MM.1S (cell line): ENCODE measurements around the gene GNG11.

Experiments
- DNase-seq: peaks from one replicate; pipeline ENCODE4 v3.0.0-alpha.2; 2015
- H2AFZ ChIP-seq: fragments of 300-600 bp; sonication (generic); 2 replicates; pipeline ENCODE4 v1.6.0; 2016; ENCODE audit warnings: antibody characterized with exemption, low read length
- H3F3A ChIP-seq: fragments of 300-600 bp; sonication (generic); 2 replicates; pipeline ENCODE4 v1.6.1; 2016; ENCODE audit warnings: mild to moderate bottlenecking, antibody characterized with exemption, low read length, moderate library complexity, mixed read lengths; ENCODE audit not compliant: insufficient read depth
- H3K27ac ChIP-seq: fragments of 300-600 bp; sonication (generic); 2 replicates; pipeline ENCODE4 v1.5.1; 2016; ENCODE audit warnings: mild to moderate bottlenecking, low read length
- H3K27me3 ChIP-seq: fragments of 300-600 bp; sonication (generic); replicated peaks from 2 replicates; pipeline ENCODE4 v1.6.0; 2016; ENCODE audit warnings: low read length; ENCODE audit not compliant: insufficient read depth
- H3K36me3 ChIP-seq: fragments of 300-600 bp; sonication (generic); replicated peaks from 2 replicates; pipeline ENCODE4 v1.6.1; 2016; ENCODE audit warnings: mild to moderate bottlenecking, low read length, mixed read lengths; ENCODE audit not compliant: insufficient read depth
- H3K4me1 ChIP-seq: fragments of 300-600 bp; sonication (generic); 2 replicates; pipeline ENCODE4 v1.6.1; 2016; ENCODE audit warnings: low read length, mixed read lengths
- H3K4me2 ChIP-seq: fragments of 300-600 bp; sonication (generic); 2 replicates; pipeline ENCODE4 v1.6.0; 2016; ENCODE audit warnings: low read depth, low read length
- H3K4me3 ChIP-seq: fragments of 300-600 bp; sonication (generic); 2 replicates; pipeline ENCODE4 v1.5.1; 2016; ENCODE audit warnings: low read length, mixed read lengths
- H3K79me2 ChIP-seq: fragments of 300-600 bp; sonication (generic); 2 replicates; pipeline ENCODE4 v1.6.1; 2016; ENCODE audit warnings: mixed run types, low read length, mixed read lengths
- H3K9ac ChIP-seq: fragments of 300-600 bp; sonication (generic); 2 replicates; pipeline ENCODE4 v1.6.1; 2016; ENCODE audit warnings: low read length, mixed read lengths
- H3K9me2 ChIP-seq: fragments of 300-600 bp; sonication (generic); replicated peaks from 2 replicates; pipeline ENCODE4 v1.6.1; 2016; ENCODE audit warnings: mild to moderate bottlenecking, low read length, mixed read lengths; ENCODE audit not compliant: insufficient read depth
- H3K9me3 ChIP-seq: fragments of 300-600 bp; sonication (generic); replicated peaks from 2 replicates; pipeline ENCODE4 v1.6.1; 2016; ENCODE audit warnings: mild to moderate bottlenecking, low read length, mixed read lengths; ENCODE audit not compliant: insufficient read depth
- H4K20me1 ChIP-seq: fragments of 300-600 bp; sonication (generic); 2 replicates; pipeline ENCODE4 v1.6.1; 2016; ENCODE audit warnings: mild to moderate bottlenecking, low read length, moderate library complexity, mixed read lengths; ENCODE audit not compliant: insufficient read depth
- CTCF ChIP-seq: fragments of 300-600 bp; sonication (generic); IDR thresholded peaks from 2 replicates; pipeline ENCODE4 v1.5.1; 2016; ENCODE audit warnings: antibody characterized with exemption, low read length, mixed read lengths
- EZH2 ChIP-seq: fragments of 300-600 bp; sonication (generic); optimal IDR thresholded peaks from 2 replicates; pipeline ENCODE3; 2017; ENCODE audit warnings: low read depth, mild to moderate bottlenecking, antibody characterized with exemption, low read length, mixed read lengths
- EZH2phosphoT487 ChIP-seq: fragments of 300-600 bp; sonication (generic); IDR thresholded peaks from 2 replicates; pipeline ENCODE4 v1.6.1; 2018; ENCODE audit warnings: antibody characterized with exemption, low read length

The GNG11 gene

GRCh38 chr7:93894966-93895640 is 26.4 kb upstream of the GNG11 start:
- DNase-seq = no peak
- TF ChIP-seq CTCF = no peak
- no peak for TF ChIP-seq EZH2phosphoT487
- TF ChIP-seq EZH2 = no peak
- H3F3A ChIP-seq = no peaks in the 10 kb centered on the region

GRCh38 chr7:93895859-93896600 is 25.5 kb upstream of the GNG11 start:
- Histone ChIP-seq H3K36me3 (no peaks in the 10 kb centered on the region), H3K4me3 (no peak overlapping the region), H3K4me2 (no peak overlapping the region), H3K27ac (no peak overlapping the region), H3K4me1 (no peaks in the 10 kb centered on the region), H3K9me3 (no peaks in the 10 kb centered on the region), H3F3A (no peaks in the 10 kb centered on the region), H3K27me3 (no peaks in the 10 kb centered on the region), H4K20me1 (no peaks in the 10 kb centered on the region), H3K9me2 (no peaks in the 10 kb centered on the region), H3K9ac (no peak overlapping the region), H2AFZ (no peak overlapping the region), H3K79me2 (no peaks in the 10 kb centered on the region)
- DNase-seq = no peak
- no peak for TF ChIP-seq CTCF
- TF ChIP-seq EZH2phosphoT487 = no peak
- TF ChIP-seq EZH2 = no peak

More at GRCh38 chr7:93894966-93895640, 26.4 kb upstream of the GNG11 start:
- no peak overlapping the region for H3K4me3 ChIP-seq
- H4K20me1 ChIP-seq = no peaks in the 10 kb centered on the region
- H2AFZ ChIP-seq = no peak overlapping the region
- H3K27me3 ChIP-seq = no peaks in the 10 kb centered on the region
- H3K4me2 ChIP-seq = no peak overlapping the region
- H3K27ac ChIP-seq = no peak overlapping the region
- no peaks in the 10 kb centered on the region for H3K79me2 ChIP-seq
- no peaks in the 10 kb centered on the region for H3K4me1 ChIP-seq
- no peaks in the 10 kb centered on the region for H3K9me2 ChIP-seq
- H3K9ac ChIP-seq = no peak overlapping the region
- H3K36me3 ChIP-seq = no peaks in the 10 kb centered on the region
- H3K9me3 ChIP-seq = no peaks in the 10 kb centered on the region

GRCh38 chr7:93897680-93898079 is 23.9 kb upstream of the GNG11 start:
- no peaks in the 10 kb centered on the region for H3K36me3 ChIP-seq
- no peak overlapping the region for H2AFZ ChIP-seq
- no peaks in the 10 kb centered on the region for H3K79me2 ChIP-seq
- no peak overlapping the region for H3K4me3 ChIP-seq
- DNase-seq = no peak
- H3K9me3 ChIP-seq = no peaks in the 10 kb centered on the region
- H3K27ac ChIP-seq = no peak overlapping the region
- H3K9me2 ChIP-seq = no peaks in the 10 kb centered on the region
- H4K20me1 ChIP-seq = no peaks in the 10 kb centered on the region
- H3K4me1 ChIP-seq = no peaks in the 10 kb centered on the region
- TF ChIP-seq EZH2 = no peak
- TF ChIP-seq EZH2phosphoT487 = no peak
- no peak for TF ChIP-seq CTCF
- H3F3A ChIP-seq = no peaks in the 10 kb centered on the region
- H3K9ac ChIP-seq = no peak overlapping the region
- H3K4me2 ChIP-seq = no peak overlapping the region
- no peaks in the 10 kb centered on the region for H3K27me3 ChIP-seq
